GM19238 (cell line): ENCODE data around the gene CLCN1.

Experiments used
- DNase-seq: peaks from one replicate; pipeline ENCODE4 v3.0.0; 2011; ENCODE audit warnings: low spot score; ENCODE audit not compliant: insufficient read length

The CLCN1 gene

GRCh38 chr7:143292876-143293275, 23.0 kb upstream of the CLCN1 start:
- no peak for DNase-seq

- no peak for DNase-seq
Measured at GRCh38 chr7:143295870-143296269, 20.0 kb upstream of the CLCN1 start.

GRCh38 chr7:143296686-143297085, 19.2 kb upstream of the CLCN1 start:
- no peak for DNase-seq

DNA sequence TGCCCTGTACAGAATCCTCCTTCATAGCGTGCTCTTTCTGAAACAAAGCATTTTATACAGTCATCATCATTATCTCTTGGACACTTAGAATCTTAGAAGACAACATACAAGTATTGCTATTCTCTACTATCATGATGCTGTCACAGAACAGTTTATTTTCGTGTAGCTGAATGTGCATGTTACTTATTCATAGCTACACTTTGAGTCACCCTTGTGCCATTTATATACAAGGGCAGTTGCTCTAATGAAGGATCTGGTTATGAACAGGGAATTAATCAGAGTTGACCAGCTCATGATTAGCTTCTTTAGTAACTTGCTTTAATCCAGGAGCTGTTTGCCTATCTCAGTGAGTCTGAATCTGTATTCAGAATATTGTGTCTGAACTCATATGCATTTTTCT, 16.6 kb upstream of the CLCN1 start:
- DNase-seq = no peak

DNA sequence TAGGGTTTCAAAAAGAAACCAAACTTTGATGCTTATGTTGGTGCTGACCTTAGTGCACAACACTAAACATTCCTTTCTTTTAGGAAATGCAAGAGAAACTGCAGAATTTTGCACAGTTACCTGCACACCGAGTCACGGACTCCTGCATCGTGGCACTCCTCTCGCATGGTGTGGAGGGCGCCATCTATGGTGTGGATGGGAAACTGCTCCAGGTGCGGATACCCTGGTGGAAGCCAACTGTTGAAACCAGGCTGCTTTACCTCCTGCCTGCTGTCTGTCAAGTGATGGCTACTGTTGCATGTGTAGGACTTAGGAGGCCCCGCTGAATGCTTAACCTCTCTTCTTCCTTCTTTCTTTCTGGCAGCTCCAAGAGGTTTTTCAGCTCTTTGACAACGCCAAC, 16.1 kb upstream of the CLCN1 start:
- no peak for DNase-seq

DNA sequence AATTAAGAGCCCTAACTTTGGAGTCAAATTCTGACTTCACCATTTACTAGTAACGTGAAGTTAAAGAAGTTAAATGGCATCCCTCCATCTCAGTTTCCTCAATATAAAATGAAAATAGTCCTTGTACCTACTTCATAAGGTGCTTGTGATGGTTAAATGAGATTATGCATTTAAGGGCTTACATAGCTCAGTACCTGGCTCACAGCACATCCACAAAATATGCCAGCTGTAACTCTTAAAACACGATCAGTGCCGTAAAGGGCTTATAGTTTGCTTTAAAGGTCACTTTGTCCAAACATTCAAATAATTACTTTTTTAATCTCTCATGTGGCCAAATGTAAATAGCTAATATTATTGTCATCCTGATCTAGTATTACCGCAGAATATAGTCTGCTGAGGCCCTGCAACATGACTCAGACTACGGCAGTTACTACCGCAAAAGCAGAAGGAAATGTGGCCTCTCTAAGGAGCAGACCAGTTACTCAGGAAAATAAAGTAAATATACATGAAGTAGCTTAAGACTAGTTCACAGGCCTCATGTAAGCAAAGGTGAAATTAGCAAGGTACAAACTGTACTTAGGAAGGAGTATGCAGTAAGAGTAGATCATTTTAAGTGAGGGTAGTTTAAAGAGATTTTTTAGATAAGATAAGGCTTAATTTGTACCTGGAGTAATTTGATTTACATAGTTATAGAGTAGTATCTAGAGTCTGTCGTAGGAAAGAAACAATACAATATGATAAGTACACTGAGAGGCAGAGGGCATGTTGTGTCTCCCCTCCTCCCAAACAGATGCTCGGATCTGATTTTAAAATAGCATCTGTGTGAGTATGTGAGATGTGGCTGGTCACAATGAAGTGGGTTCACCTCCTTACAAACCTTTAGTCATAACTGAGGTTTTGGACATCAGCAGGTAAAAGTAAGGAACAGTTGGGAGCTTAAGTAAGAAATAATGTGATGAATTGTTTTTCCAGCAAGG, 14.7 kb upstream of the CLCN1 start:
- no peak for DNase-seq

DNA sequence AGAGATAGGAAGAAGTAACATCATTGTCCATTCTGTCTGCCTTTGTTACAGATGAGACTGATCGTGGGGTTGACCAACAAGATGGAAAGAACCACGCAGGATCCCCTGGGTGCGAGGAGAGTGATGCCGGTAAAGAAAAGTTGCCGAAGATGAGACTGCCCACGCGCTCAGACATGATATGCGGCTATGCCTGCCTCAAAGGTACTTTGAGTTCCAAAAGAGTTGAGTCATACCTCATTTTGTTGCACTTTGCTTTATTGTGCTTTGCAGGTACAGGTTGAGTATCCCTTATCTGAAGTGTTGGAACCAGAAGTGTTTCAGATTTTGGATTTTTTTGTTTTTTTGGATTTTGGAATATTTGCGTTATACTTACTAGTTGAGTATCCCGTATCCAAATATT, 12.2 kb upstream of the CLCN1 start:
- DNase-seq = no peak

- DNase-seq = no peak
Measured at GRCh38 chr7:143304938-143305337, 11.0 kb upstream of the CLCN1 start.

DNA sequence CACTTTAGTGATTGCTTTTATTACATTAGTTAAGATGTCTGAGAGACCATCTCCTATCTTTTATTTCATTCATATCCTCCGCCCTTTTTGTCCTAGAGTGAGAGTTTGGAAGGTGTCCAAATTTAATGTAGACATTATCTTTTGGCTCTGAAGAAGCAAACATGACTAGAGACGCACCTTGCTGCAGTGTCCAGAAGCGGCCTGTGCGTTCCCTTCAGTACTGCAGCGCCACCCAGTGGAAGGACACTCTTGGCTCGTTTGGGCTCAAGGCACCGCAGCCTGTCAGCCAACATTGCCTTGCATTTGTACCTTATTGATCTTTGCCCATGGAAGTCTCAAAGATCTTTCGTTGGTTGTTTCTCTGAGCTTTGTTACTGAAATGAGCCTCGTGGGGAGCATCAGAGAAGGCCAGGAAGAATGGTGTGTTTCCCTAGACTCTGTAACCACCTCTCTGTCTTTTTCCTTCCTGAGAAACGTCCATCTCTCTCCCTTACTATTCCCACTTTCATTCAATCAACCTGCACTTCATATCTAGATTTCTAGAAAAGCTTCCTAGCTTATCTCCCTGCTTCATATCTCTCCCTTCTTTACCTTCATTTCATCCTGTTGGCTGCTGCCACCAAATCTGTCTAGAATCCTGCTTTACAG, 10.4 kb upstream of the CLCN1 start:
- no peak for DNase-seq

GRCh38 chr7:143308632-143309031, 7.3 kb upstream of the CLCN1 start:
- DNase-seq = no peak

DNA sequence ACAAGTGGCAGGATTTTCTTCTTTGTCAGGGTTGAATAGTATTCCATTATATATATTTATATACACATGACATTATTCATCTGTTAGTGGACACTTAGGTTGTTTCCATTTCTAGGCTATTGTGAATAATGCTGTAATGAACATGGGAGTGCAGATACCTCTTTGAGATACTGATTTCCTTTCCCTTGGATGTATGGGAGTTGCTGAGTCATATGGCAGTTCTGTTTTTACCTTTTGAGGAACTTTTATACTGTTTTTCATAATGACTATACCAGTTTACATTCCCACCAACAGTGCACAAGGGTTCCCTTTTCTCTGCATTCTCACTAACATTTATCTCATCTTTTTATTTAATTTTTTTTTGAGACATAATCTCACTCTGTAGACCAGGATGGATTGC, 1.8 kb upstream of the CLCN1 start:
- no peak for DNase-seq

DNA sequence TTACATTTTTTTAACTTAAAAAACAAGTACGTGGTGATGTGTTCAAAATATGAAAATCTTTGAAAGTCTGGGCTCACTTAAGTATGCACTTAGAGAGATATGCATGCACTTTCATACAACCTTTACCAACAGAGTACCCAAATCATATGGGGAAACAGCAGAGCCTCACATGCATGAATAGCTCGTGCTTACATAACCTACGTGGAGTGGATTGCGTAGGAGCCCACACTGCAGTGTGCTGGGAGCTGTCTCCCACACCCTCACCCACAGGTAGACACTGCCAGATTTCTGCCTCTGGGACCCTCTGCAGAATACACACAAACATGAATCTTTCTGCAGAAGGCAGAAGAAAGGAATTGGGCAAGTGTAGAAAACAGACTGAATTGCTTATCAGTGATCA, 581 bp downstream of the CLCN1 start:
- no peak for DNase-seq

- DNase-seq = no peak
Measured at GRCh38 chr7:143318661-143319060, 2.8 kb downstream of the CLCN1 start.

DNA sequence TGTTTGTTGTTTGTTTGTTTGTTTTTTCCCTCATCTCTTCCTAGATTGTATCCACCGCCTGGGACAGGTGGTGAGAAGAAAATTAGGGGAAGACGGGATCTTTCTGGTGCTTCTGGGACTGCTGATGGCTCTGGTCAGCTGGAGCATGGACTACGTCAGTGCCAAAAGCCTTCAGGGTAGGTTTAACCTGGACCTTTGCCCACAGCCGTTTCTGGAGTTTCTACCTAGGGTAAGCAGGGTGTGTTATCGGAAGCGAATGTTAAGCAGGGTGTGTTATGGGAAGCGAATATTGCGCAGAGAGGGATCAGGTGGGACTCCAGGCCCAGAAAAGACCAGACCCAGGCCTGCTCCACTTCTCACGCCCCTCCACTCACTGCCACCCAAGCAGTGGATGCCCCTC, 4.7 kb downstream of the CLCN1 start:
- DNase-seq = no peak

DNA sequence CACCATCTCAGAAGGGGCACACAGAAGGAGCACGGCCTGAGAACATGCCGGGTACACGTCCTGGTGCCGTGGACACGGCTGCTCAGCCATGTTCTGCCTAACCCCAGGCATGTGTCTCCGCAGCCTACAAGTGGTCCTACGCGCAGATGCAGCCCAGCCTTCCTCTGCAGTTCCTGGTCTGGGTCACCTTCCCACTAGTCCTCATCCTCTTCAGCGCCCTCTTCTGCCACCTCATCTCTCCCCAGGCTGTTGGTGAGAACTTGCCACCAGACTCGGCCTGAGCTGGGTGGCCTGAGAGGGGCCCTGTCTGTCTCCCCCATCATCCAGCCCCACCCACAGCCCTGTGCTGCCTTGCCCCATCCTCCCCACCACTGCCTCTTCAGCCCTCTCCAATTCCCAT, 5.3 kb downstream of the CLCN1 start:
- DNase-seq = no peak

GRCh38 chr7:143321734-143322133, 5.8 kb downstream of the CLCN1 start:
- no peak for DNase-seq

DNA sequence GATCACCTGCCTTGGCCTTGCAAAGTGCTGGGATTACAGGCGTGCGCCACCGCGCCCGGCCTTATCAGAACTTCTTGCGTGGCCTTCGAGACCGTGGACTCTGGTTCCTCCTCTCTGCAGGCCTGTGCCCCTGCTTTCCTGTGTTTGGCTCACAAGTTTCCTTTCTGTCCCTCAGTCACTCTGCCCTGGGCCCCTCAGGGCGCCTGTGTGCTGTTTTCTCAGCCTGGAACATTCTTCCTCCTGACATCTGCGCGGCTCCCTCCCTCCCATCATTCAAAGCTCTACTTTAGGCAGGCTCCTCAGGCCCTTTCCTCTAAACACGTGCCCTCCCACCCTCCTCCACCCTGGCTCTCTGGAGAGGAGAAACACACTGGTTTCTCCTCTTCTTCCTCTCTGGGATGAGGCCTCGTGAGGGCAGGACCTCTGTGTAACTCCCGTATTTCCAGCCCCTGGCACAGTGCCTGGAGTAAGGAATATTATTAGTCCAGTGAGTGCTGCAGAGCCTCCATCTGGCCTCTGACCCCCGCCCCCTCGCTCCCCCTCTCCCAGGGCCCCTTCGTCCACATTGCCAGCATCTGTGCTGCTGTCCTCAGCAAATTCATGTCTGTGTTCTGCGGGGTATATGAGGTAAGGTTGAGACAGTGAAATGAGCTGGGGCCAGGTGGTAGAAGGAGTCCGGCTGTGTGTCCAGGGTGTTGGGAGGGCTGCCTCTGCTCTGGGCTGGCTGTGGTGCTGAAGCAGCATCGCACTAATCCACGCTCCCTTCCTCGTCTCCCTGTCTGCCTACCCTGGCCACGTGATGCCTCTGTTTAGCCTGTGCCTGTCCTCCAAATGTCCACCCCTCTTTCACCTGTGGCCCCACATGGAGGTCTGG, 7.1 kb downstream of the CLCN1 start:
- DNase-seq = no peak

GRCh38 chr7:143323653-143324052, 7.7 kb downstream of the CLCN1 start:
- no peak for DNase-seq

- DNase-seq = no peak
Measured at GRCh38 chr7:143325240-143325639, 9.3 kb downstream of the CLCN1 start.

GRCh38 chr7:143327903-143328302, 12.0 kb downstream of the CLCN1 start:
- peak; percentile 24 for DNase-seq

DNA sequence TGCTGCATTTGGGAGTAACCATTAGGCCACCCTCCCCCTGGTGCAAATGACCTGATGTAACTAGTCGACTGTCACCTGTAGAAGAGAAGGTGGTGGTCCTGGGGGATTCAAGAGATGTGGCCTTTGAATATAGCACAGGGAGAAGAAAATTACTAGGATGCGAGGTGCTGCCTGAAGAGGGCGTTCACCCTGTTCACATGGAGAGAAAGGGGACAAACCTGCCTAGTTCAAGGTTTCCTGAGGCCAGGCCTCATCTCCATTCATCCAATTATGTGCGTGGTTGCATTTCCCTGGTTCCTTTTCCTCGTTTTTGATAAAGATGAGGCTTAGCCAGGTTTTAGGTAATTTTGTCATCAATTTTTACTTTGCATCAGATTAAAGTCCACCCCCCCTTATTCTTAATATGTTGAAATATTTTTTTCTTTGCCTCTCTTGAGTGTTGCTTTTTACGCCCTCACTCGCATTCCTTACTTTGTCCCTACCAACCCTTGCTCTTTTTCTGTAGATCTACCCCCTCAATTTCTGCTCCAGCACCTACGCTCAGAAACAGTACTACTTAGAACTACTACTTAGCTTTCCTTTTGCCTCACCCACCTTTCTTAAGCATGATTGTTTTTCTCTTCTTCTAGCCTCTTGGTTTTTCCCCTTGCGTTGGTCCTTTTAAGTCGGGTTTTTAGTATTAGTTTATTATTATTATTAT, 13.7 kb downstream of the CLCN1 start:
- DNase-seq = no peak
